WI38 (cell line): ENCODE results near the gene FKBP1B.
"Not testable (repeated sequence)": the region's sequence is repeated elsewhere in the genome, so short reads cannot be mapped to it uniquely, and the experiment has no call there.

Experiments used
- H3K4me3 ChIP-seq: 2 replicates; pipeline ENCODE4 v1.5.1; 2011; ENCODE audit warnings: low read depth, mild to moderate bottlenecking, control low read depth, low read length
- TF ChIP-seq, protein P1 (sequence below): IDR thresholded peaks from 2 replicates; pipeline ENCODE4 v1.5.1; 2012; ENCODE audit warnings: low read depth, mild to moderate bottlenecking, control low read depth, low read length

FKBP1B gene

GRCh38 chr2:24083567-24084385 is 34.2 kb downstream of the FKBP1B start:
- TF ChIP-seq, protein P1, sequence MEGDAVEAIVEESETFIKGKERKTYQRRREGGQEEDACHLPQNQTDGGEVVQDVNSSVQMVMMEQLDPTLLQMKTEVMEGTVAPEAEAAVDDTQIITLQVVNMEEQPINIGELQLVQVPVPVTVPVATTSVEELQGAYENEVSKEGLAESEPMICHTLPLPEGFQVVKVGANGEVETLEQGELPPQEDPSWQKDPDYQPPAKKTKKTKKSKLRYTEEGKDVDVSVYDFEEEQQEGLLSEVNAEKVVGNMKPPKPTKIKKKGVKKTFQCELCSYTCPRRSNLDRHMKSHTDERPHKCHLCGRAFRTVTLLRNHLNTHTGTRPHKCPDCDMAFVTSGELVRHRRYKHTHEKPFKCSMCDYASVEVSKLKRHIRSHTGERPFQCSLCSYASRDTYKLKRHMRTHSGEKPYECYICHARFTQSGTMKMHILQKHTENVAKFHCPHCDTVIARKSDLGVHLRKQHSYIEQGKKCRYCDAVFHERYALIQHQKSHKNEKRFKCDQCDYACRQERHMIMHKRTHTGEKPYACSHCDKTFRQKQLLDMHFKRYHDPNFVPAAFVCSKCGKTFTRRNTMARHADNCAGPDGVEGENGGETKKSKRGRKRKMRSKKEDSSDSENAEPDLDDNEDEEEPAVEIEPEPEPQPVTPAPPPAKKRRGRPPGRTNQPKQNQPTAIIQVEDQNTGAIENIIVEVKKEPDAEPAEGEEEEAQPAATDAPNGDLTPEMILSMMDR, result no peak
- H3K4me3 ChIP-seq, result peak overlapping the region; percentile 73

GRCh38 chr2:24084386-24085199 is 35.1 kb downstream of the FKBP1B start, which contains the start of gene TP53I3:
TP53I3 (minus strand) TSS chr2:24084834; CDS start chr2:24084326, 508 bp downstream.
- TF ChIP-seq, protein P1, result peak; percentile 90

DNA sequence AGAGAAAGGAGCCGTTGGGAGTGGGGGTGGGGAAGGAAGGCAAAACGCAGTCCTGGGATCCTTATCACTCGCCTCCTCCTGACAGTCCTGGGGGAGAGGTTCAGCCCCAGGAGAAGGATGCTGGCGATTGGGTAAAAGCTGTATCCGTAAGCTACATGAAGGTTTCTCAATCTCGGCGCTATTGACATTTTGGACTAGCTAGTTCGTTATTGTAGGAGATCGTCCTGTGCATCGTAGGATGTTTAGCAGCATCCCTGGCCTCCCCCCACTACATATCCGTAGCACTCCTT is 35.6 kb downstream of the FKBP1B start:
- TF ChIP-seq, protein P1, result no peak
- peak overlapping the region; percentile 73 for H3K4me3 ChIP-seq

More at GRCh38 chr2:24084386-24085199, 35.1 kb downstream of the FKBP1B start, which contains the start of gene TP53I3:
- peak within 1 kb of the TSS; percentile 73 for H3K4me3 ChIP-seq

GRCh38 chr2:24086241-24086640 is 36.7 kb downstream of the FKBP1B start:
- H3K4me3 ChIP-seq, result no peak overlapping the region
- TF ChIP-seq, protein P1, result no peak

GRCh38 chr2:24087032-24087431 is 37.5 kb downstream of the FKBP1B start:
- TF ChIP-seq, protein P1, result no peak
- no peak overlapping the region for H3K4me3 ChIP-seq

DNA sequence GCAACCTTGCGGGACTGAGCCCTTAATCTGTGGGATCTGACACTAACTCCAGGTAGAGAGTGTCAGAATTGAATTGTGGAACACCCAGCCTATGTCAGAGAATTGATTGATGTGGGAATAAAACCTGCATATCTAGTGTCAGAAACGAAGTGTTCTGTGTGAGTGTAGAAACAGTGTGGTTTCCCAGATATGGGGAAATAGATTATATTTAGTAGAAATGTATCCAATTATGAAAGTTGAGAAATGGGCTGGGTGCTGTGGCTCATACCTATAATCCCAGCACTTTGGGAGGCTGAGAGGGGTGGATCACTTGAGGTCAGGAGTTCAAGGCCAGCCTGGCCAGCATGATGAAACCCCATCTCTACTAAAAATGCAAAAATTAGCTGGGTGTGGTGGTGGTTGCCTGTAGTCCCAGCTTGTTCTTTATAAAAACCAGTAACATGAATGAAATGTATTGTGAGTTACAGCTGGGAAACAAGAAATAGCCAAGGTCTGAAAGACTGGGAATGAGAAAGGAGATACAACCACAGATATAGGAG is 39.3 kb downstream of the FKBP1B start:
- TF ChIP-seq, protein P1, result no peak
- no peak overlapping the region for H3K4me3 ChIP-seq

DNA sequence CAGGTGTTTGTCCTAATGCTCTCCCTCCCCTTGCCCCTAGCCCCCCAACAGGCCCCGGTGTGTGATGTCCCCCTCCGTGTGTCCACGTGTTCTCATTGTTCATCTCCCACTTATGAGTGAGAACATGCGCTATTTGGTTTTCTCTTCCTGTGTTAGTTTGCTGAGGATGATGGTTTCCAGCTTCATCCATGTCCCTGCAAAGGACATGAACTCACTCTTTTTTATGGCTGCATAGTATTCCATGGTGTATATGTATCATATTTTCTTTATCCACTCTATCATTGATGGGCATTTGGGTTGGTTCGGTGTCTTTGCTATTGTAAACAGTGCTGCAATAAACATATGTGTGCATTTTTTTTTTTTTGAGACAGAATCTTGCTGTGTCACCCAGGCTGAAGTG is 43.7 kb downstream of the FKBP1B start:
- not testable (repeated sequence) for H3K4me3 ChIP-seq

- H3K4me3 ChIP-seq, result not testable (repeated sequence)
Observed at GRCh38 chr2:24095171-24095677, 45.7 kb downstream of the FKBP1B start.

GRCh38 chr2:24100732-24101131 is 51.2 kb downstream of the FKBP1B start:
- not testable (repeated sequence) for H3K4me3 ChIP-seq
